Measurements from ENCODE around the gene NFU1. TPM values are rescaled to one million over a fixed set of nuclear protein-coding genes. Genes with fewer than 3 reads are reported as not detected.

NFU1 gene
- total RNA-seq, result 23.5 and 25.4 TPM in 2 replicates

DNA sequence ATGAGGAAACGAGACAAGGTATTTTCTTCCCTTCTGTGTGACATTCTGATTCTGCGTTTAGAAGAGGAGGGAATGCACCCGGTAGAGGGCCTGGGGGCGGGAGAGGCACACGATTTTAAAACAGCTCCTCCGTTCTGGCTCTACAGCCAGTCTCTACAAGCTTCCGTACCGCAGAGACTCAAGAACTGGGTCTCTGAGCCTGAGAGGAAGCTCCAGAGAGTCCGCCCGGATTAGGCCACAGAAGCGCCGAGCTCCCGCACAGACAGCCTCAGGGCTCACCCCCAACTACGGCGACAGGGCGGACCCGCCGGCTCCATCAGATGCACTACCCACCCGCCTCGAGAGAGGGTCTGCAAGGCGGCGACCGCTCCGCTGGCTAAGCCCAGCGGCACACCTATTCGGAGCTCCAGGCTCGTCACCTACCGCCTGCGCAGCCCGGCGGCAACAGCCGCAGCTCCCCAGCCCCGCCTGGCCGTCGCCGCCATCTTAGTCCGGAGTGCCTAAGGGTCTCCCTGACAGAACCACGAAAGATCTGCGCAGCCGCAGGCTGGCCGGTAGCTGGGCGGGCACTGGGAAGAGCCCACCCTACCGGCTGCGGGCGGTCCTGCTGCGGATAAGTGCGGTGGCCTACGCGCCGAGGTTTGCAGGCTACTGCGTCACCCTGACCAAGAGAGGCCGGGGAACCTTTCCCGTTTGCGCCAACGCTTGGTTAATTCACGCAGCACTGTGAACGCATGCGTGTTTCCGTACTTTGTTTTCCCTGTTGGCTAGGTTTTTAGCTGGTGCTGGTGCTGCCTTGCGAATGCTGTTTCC is at the start of gene NFU1:
TSS of gene NFU1 (minus strand) at position 498 of the 813 bp plus-strand sequence. CDS start at position 485, 13 bp downstream.

DNA sequence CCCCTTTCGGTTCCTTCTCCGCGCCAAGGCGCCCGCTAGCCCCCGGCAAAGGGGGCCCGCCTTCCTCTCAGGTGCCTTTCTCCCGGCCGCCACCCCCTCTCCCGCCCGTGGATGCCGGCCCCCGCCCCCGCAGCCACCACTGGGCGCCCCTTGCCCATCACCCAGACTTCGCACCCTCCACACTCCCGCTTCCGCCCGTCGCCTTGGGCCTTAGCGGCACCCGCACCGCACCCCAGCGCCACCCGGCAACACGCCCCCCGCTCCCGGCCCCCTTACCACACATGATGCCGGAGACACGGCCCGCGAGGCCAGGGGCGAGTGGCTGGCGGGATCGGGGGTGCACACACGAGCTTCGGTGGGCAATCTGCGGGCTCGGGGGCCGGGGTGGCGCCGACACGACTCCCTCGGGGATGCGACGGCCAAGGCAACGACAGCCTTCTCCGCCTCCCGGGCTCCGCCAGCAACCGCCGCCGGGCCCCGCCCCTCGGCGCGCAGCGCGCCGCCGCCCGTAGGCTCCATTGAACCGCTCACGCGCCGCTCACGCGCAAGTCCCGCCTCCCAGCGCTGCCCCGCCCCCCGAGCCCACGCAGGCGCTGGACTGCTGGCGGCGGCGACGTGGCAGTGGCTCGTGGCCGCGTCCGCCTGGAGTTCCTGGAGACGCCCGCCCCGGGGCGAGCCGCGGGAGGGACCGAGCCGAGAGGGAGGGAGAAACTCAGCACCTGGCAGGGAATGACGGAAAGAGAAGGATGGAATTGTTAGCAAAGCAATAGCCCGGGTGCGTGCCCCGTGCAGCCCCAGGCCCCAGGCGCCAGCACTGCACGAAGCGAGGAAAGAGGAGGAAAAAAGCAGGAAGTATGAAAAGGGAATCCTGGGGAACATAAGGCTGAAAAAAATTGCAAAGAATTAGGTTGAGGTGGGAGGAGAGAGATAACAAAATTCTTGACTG is 50.2 kb downstream of the NFU1 start, which contains the start of gene GFPT1:
TSS of gene GFPT1 (minus strand) at position 439 of the 946 bp plus-strand sequence. CDS start at position 283, 156 bp downstream.

Other genes starting within 250 kb of the NFU1 start
- 45.7 and 56.1 TPM in 2 replicates for gene GFPT1, start 50.2 kb downstream of the NFU1 start, total RNA-seq
- 80.4 and 85.7 TPM in 2 replicates for gene AAK1, start 206.3 kb upstream of the NFU1 start, total RNA-seq